Retinal pigment epithelial cell (primary cell): ENCODE results near the gene ZNF586.
"Not testable (repeated sequence)": the region's sequence is repeated elsewhere in the genome, so short reads cannot be mapped to it uniquely, and the experiment has no call there.

ENCODE experiments used
- DNase-seq: peaks from one replicate; pipeline ENCODE4 v3.0.0-alpha.2; 2010; ENCODE audit warnings: low read depth
- H3K4me3 ChIP-seq: 2 replicates; pipeline ENCODE4 v1.5.1; 2011; ENCODE audit warnings: mild to moderate bottlenecking, low read length, control low read depth, moderate library complexity
- TF ChIP-seq, protein P1 (sequence below): conservative IDR thresholded peaks from 2 replicates; pipeline ENCODE4 v1.5.1; 2011; ENCODE audit warnings: low read depth, low read length, control low read depth, inconsistent platforms

ZNF586 gene

DNA sequence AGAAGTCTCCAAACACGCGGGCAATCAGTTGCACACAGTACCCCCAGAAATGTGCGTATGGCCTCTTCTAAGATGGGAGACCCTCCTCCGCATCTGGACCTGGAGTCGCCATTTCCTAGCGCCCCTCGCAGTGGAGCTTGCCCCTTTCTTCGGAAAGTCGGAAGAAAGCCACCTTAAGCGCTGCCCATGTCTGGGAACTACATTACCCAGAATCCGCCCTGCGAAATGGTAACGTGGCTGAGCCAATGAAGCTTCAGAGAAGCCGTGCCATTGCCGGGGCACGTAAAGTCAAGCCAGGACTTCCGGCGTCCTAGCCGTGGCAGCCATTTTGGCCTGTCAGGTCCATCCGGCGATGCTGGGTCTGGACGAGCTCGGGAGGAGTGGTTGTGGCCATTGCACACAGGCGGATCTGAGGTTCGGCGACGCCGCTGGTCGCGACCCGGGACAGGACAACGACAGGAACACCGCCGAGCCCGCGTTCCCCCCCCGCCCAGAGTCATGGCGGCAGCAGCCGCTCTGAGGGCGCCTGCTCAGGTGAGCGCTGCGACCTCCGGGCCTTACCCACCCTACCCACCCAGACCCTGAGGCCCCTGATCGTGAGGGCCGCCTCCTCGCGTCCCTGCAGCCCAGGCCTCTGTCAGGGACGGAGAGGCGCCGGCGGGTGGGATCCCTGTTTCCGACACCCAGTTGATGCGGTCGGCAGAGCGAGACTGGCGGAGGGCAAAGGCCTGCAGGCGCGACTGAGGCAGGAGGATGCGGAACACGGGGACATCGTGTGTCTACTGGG is at the start of gene ZNF586:
ZNF586 (plus strand) TSS at position 332 of the 787 bp plus-strand sequence; CDS start at position 499, 167 bp downstream.
- peak; percentile 80 for DNase-seq
- TF ChIP-seq, protein P1, sequence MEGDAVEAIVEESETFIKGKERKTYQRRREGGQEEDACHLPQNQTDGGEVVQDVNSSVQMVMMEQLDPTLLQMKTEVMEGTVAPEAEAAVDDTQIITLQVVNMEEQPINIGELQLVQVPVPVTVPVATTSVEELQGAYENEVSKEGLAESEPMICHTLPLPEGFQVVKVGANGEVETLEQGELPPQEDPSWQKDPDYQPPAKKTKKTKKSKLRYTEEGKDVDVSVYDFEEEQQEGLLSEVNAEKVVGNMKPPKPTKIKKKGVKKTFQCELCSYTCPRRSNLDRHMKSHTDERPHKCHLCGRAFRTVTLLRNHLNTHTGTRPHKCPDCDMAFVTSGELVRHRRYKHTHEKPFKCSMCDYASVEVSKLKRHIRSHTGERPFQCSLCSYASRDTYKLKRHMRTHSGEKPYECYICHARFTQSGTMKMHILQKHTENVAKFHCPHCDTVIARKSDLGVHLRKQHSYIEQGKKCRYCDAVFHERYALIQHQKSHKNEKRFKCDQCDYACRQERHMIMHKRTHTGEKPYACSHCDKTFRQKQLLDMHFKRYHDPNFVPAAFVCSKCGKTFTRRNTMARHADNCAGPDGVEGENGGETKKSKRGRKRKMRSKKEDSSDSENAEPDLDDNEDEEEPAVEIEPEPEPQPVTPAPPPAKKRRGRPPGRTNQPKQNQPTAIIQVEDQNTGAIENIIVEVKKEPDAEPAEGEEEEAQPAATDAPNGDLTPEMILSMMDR: no peak
- peak within 1 kb of the TSS; percentile 78 for H3K4me3 ChIP-seq

DNA sequence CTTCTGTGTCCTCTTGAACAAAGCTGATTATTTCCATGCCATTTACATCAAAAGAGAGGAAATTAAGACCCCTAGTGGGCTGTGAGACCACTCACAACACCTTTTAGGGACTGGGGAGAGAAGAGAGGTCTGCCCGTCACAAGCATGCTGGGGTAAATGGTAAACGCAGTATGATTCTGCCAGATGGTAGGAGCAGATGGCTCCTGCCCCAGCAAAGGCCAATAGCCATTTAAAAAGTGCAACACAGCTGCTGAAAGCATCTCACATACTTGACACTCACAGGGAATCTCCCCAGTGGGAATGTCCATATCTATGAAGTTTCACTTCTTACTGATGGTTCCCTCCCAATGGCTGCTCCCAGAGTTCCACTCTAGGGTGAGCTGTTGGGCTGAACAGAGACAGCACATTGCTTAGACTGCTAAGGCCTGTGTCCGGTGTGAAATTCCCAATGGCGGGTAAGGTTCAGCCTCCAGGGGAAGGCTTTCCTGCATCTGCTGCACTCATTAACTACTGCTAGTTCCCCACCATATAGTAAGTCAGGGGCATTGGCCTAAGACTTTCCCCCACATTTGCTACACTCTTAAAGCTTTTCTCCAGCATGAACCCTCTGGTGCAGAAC is 49.5 kb upstream of the ZNF586 start:
- H3K4me3 ChIP-seq: no peak overlapping the region
- no peak for DNase-seq
- TF ChIP-seq, protein P1: no peak

DNA sequence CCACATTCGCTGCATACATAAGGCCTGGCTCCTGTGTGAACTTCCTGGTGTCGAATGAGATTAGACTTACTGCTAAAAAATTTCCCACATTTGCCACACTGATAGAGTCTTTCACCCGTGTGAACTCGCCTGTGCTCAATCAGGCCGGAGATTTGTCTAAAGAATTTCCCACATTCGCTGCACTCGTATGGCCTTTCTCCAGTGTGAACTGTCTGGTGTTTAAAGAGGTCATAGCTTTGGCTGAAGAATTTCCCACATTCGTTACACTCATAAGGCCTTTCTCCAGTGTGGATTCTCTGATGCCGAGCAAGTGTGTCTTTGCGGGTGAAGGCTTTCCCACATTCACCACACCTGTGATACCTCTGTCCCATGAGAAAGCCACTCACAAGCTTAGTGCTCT is 48.6 kb upstream of the ZNF586 start:
- H3K4me3 ChIP-seq: no peak overlapping the region
- DNase-seq: no peak
- TF ChIP-seq, protein P1: no peak

DNA sequence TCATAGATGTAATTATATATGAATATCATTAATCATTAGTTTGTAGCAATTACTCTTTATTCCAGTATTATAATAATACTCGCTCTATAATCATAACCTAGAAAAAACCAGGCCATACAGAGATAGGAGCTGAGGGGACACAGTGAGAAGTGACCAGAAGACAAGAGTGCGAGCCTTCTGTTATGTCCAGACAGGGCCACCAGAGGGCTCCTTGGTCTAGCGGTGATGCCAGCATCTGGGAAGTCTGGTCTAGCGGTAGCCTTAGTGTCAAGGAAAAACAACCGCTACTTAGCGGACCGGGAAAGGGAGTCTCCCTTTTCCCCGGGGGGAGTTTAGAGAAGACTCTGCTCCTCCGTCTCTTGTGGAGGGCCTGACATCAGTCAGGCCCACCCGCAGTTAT is 31.2 kb upstream of the ZNF586 start:
- TF ChIP-seq, protein P1: peak; percentile 49
- H3K4me3 ChIP-seq, DNase-seq: not testable (repeated sequence)

DNA sequence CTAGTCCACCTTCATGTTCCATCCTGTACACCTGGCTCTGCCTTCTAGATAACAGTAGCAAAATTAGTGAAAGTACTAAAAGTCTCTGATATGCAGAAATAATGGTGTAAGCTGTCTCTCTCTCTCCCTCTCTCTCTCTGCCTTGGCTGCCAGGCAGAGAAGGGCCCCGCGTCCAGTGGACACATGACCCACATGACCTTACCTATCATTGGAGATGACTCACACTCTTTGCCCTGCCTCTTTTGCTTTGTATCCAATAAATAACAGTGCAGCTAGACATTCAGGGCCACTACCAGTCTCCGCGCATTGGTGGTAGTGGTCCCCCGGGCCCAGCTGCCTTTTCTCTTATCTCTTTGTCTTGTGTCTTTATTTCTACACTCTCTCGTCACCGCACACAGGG is 30.7 kb upstream of the ZNF586 start:
- not testable (repeated sequence) for H3K4me3 ChIP-seq, DNase-seq

DNA sequence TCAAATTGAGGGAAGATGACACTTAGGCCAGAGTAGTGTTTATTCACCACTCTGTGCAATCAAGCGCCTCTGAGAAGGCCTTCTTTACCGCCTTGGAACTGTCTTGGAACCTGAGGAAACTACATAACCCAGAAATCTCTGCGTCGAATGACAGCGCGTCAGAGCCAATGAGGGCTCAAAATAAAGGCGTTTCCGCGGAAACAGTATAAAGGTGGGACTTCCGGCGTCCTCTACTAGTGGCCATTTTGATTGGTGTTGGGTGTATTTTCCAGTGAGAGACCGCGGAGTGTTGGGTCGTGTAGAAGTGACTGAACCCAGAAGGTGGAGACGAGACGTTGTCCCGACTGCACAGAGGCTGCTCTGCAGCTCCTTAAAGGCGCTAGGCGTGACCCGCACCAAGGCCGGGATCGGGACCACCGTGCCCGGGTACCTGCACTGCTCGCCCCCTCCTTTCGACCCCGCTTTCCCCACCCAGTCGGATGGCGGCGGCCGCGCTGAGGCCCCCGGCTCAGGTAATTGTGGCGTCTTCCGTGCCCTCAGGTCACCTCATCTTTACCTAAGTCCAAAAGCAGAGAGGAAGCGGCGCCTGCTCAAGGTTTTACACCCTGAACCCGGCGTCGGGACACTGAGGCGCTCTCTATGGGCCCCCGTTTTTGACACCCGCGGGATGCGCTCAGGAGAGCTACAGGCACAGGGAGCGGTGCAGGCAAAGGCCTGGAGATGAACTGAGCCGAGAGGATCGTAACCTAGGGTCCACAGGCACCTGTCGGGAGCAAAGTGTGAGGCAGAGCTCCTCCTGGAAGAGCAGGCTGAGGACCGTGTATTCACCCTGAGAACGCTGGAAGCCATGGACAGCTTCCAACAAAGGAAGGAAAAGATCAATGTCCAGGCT is 22.6 kb upstream of the ZNF586 start, which contains the start of gene ZNF776:
ZNF776 (plus strand) TSS at position 236 of the 892 bp plus-strand sequence; CDS start at position 480, 244 bp downstream.
- peak; percentile 75 for DNase-seq
- peak within 1 kb of the TSS; percentile 91 for H3K4me3 ChIP-seq
- TF ChIP-seq, protein P1: no peak

DNA sequence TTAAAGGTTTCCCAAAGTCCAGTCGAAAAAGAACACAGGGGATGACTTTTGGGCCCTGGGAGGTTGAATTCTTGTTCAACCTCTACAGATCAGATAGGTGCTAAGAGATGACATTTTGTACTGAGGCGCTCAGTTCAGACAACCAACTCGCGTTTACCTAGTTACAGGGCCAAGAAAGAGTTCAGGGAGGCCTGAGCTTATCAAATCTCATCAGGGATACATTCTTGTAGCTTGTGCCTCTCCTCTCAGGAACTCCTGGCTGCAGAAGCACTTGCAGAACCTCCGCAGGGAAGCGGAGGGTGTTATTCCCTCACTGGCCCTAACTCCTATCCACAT is 22.0 kb upstream of the ZNF586 start:
- TF ChIP-seq, protein P1: no peak
- DNase-seq: no peak
- H3K4me3 ChIP-seq: peak overlapping the region; percentile 91
